GM18505 (cell line): Measurements from ENCODE around the gene SLC30A3.

Experiments
- ATAC-seq: cut with Tn5 transposase; IDR thresholded peaks from one replicate; pipeline ENCODE4 v1.9.1; 2021; ENCODE audit not compliant: unreplicated experiment
- POLR2A ChIP-seq: IDR thresholded peaks from 4 replicates; pipeline ENCODE4 v1.6.1; 2011; ENCODE audit warnings: borderline replicate concordance; ENCODE audit not compliant: insufficient read depth, insufficient read length; ENCODE audit errors: extremely low read depth

SLC30A3 gene

GRCh38 chr2:27206346-27206745 is 56.5 kb downstream of the SLC30A3 start:
- no peak for ATAC-seq
- no peak for TF ChIP-seq POLR2A

GRCh38 chr2:27205206-27205605 is 57.6 kb downstream of the SLC30A3 start:
- no peak for TF ChIP-seq POLR2A
- ATAC-seq = no peak

GRCh38 chr2:27204566-27204965 is 58.3 kb downstream of the SLC30A3 start:
- TF ChIP-seq POLR2A = no peak
- ATAC-seq = no peak

GRCh38 chr2:27203741-27204140 is 59.1 kb downstream of the SLC30A3 start:
- TF ChIP-seq POLR2A = no peak
- ATAC-seq = no peak
